NCI-H82 treated with DMSO at 0.1 percent for 48 hours (cell line): ENCODE measurements around the gene UTS2.

Experiments
- DNase-seq: peaks from one replicate; lab custom pipeline; 2025; ENCODE audit not compliant: unreplicated experiment; lab: John Stamatoyannopoulos, UW

Gene UTS2

DNA sequence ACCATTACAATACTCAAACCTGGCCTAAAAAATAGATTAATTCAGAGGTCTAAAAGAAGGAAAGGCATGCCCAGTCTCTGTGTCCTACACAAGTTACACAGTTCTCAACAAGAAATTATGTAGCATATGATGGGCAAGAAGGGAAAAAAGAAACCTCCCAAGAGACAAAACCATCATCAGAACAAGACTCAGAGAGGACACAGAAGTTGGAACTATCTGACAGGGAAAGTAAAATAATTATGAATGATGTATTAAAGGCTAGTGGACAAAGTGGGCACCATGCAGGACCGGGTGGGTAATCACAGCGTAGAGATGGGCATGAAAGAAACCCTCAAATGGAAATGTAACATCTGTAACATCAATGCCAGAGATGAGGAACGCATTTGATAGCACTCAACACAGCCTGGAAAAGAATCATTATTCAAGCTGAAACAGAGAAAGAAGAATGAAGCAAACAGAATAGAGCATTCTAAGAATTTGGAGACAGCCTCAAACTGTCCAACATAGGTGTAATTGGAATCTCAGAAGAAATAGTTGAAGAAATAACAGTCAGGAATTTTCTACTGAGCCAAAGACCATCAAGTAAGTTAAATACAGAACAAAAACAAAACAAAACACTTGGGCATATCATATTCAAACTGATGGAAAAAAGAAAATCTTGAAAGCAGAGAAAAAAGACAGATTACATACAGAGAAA is 39.0 kb downstream of the UTS2 start:
- DNase-seq: no peak

DNA sequence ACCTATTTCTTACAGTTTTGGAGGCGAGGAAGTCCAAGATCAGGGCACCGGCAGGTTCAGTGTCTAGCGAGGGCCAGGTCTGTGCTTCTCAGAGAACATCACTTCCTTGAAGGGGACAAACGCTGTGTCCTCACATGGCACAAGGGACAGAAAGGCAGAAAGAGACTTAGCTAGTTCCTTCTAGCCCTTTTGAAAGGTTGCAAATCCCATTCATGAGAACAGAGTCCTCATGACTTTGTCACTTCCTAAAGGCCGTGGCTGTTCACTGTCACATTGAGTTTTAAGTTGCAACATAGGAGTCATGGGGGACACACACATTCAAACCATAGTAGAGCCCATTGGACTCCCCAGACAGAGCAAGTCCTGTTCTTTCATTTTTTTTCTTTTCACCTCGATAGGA is 41.4 kb downstream of the UTS2 start:
- no peak for DNase-seq

DNA sequence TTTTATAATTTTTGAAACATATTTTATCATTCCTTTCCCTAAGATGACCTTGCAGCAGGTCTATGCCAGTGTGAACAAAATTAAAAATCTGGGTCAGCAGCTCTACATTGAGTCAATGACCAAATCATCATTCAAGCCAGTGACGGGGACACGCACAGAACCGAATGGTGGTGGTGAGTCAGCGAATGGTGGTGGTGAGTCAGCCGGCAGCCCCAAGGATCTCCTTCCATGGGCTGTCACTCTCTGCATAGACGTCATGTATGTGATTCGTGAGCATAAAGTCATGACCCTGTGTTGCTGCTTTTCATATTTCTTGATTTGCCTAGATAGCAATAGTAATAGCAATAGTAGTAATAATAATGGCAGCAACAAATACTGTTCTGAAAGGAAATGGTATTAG is 42.5 kb downstream of the UTS2 start:
- DNase-seq: no peak

DNA sequence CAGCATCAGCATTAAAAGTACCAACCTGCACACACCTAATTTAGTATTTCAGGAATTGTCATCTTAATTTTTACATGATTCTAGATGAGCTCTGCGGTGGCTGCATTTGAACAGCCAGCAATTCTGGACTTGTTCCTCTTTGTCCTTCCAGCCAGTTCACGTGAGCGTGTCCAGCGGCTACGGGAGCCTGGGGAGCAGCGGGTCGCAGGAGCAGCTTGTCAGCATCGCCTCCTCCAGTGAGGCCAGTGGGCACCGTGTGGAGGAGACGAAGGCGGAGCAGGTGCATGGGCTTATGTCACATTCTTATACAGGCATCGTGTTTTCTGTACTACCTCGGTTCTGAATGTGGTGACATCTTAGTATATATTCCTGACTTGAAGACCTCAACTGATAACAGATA is 43.1 kb downstream of the UTS2 start:
- no peak for DNase-seq

DNA sequence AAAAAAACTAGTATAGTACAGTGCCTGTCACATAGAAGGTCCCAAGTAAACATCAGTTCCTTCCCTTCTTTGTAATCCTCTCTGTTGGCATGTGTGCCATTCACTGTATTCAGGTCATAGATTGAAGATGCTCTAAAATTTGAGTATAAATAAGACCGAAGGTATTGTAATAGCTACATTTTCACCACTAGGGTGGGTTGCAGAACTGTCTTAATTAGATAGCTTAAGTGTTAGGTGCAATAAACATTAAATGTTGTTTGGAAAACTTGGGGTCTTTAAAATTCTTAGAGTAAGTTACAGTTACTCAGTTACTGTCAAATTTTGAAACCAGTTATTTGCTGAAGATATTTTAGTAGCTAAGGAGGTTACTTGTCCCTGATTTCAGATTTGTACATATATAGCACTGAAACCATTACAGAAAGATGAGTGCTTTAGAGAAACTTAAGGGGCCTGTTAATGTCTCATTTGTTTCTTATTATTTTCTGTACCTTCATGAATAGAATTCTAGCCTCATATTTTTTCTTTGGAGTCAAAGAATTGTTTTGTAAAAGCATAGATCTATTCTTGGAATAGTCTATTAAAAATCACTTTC is 44.5 kb downstream of the UTS2 start:
- DNase-seq: no peak

DNA sequence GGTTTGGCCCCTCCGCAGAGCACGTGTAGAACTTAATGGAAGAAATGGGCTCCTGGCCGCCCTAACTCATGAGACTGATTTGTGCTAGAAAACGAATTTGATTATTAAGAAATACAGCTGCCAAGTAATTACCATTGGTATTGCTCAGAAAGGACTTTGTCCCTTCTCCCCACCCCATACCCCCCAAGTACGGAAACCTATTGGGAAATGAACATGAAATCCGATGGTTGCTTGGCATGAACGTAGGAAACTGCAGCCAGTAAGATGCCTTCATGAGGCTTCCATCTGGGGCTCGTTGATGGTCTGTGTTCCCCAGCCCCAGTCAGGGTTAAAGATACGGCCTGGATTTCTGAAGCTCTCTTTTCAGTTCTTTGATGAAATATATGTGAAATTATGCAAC is 47.4 kb downstream of the UTS2 start:
- DNase-seq: no peak
